ENCODE measurements around the gene RAB5B. TPM values are rescaled to one million over a fixed set of nuclear protein-coding genes. Genes with fewer than 3 reads are reported as not detected.

The RAB5B gene
- total RNA-seq, 1 experiment from 2014 or later: 102 TPM

- no peak for ATAC-seq
- TF ChIP-seq SIN3A (IDR thresholded peaks at IDR 0.05; ENCODE audit: borderline replicate concordance, insufficient read depth, low read depth, low read length): no peak
- no peak for TF ChIP-seq REST (IDR thresholded peaks at IDR 0.05; ENCODE audit: insufficient read depth in 1 of 2, low read depth in 2 of 2, low read length in 1 of 2)
- no peak for TF ChIP-seq CTCF (IDR thresholded peaks at IDR 0.05)
- TF ChIP-seq POLR2AphosphoS5 (IDR thresholded peaks at IDR 0.05; ENCODE audit: low read depth, low read length): no peak
- no peak for TF ChIP-seq TCF7L2 (IDR thresholded peaks at IDR 0.05; ENCODE audit: low read depth, low read length)
- DNase-seq (ENCODE audit: low read depth, low spot score): no peak
- intact Hi-C loops (cut with micrococcal nuclease; ENCODE audit: unreplicated experiment) (no loop called here), in situ Hi-C loops (cut with HindIII; ENCODE audit: low pct_unique_long_range_greater_than_20kb, low sequenced_read_pairs) (no loop called here)
- ChIA-PET CTCF (no interaction called here), POLR2A (no interaction called here)
- Histone ChIP-seq H3K27ac (ENCODE audit: low read length) (no peak overlapping the region), H3K9me3 (ENCODE audit: control insufficient read depth, insufficient read depth, low read depth, low read length) (no peaks in the 10 kb centered on the region), H3K4me1 (ENCODE audit: control insufficient read depth, insufficient read depth, low read length) (no peaks in the 10 kb centered on the region), H3K27me3 (ENCODE audit: control insufficient read depth, insufficient read depth, low read length) (no peaks in the 10 kb centered on the region), H3K36me3 (ENCODE audit: control insufficient read depth, insufficient read depth, low read length) (no peaks in the 10 kb centered on the region), H3K4me3 (ENCODE audit: low read depth in 2 of 2, low read length in 2 of 2) (no peak overlapping the region)
- no TSS peak for BruUV-seq (replicated peaks)
Measured at GRCh38 chr12:56018356-56018755, 44.5 kb downstream of the RAB5B start.

GRCh38 chr12:56020423-56021184, 46.7 kb downstream of the RAB5B start, which contains the start of gene IKZF4:
Gene IKZF4, plus strand, starts transcription at chr12:56021043. Its CDS starts 451 bp downstream, at chr12:56021494.
- Histone ChIP-seq H3K27ac (ENCODE audit: low read length) (no peak within 1 kb of the TSS), H3K4me1 (ENCODE audit: control insufficient read depth, insufficient read depth, low read length) (no peaks in the 10 kb centered on the region), H3K9me3 (ENCODE audit: control insufficient read depth, insufficient read depth, low read depth, low read length) (no peaks in the 10 kb centered on the region), H3K4me3 (ENCODE audit: low read depth in 2 of 2, low read length in 2 of 2) (no peak within 1 kb of the TSS), H3K36me3 (ENCODE audit: control insufficient read depth, insufficient read depth, low read length) (no peaks in the 10 kb centered on the region), H3K27me3 (ENCODE audit: control insufficient read depth, insufficient read depth, low read length) (no peaks in the 10 kb centered on the region)
- intact Hi-C loops (cut with micrococcal nuclease; ENCODE audit: unreplicated experiment): no loop called here
- peak; percentile 59 for ATAC-seq
- no TSS peak for BruUV-seq (replicated peaks)
- in situ Hi-C loops (cut with HindIII; ENCODE audit: low pct_unique_long_range_greater_than_20kb, low sequenced_read_pairs): no loop called here
- TF ChIP-seq TCF7L2 (IDR thresholded peaks at IDR 0.05; ENCODE audit: low read depth, low read length) (no peak), POLR2AphosphoS5 (IDR thresholded peaks at IDR 0.05; ENCODE audit: low read depth, low read length) (no peak), CTCF (IDR thresholded peaks at IDR 0.05) (no peak), REST (IDR thresholded peaks at IDR 0.05; ENCODE audit: insufficient read depth in 1 of 2, low read depth in 2 of 2, low read length in 1 of 2) (no peak), SIN3A (IDR thresholded peaks at IDR 0.05; ENCODE audit: borderline replicate concordance, insufficient read depth, low read depth, low read length) (no peak)
- POLR2A ChIA-PET: no interaction called here
- CTCF ChIA-PET: no interaction called here
- no peak for DNase-seq (ENCODE audit: low read depth, low spot score)
